ENCODE measurements around the gene KCNA3.

The KCNA3 gene

DNA sequence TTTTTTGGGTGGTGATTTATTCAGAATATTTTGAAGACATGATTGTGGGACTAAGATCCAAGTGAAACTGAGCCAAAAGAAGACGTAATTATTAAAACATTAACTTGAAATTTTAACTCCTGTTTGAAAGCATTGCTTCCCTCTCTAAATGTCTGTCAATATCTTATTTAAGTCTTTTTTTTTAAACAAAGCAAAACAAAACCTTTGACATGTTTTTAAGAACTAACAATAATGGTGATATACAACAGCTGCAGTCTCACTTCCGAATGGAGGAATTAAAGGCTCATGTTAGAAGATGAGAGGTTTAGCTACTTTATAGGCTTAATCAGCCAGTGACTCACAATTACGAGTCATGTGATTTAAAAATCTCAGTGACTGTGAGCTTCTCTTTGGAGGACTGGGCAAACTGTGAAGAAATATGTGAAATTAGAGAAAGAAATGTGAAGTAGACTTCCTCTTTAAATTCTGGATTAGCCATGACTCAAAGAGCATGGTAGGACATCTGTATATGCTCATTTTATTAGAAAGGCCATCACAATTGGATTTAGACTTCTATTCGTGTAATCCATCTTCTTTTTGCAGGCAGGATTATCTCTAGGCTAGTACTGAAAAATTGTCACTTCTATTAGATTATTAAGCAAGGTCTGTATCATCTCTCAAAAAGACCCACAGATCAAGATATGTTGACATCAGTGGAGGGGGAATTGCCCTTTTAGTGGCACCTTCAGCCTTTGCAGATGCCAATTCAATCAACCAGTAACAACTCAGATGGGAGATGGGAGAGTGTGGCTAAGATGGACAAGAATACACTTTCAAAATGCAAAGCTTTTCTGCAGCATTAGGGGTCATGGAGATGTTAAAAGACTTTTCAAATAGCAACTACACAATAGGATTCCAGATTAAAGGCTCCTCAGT is 28.7 kb downstream of the KCNA3 start:
- DNase-seq (ENCODE audit: low read depth), result no peak
- no peak overlapping the region for H3K4me3 ChIP-seq (ENCODE audit: low read depth, low read length)
- no peak for TF ChIP-seq CTCF (IDR thresholded peaks at IDR 0.05; ENCODE audit: control insufficient read depth, extremely low read depth, insufficient read depth)

- no peak overlapping the region for H3K4me3 ChIP-seq (ENCODE audit: low read depth, low read length)
- no peak for DNase-seq (ENCODE audit: low read depth)
- no peak for TF ChIP-seq CTCF (IDR thresholded peaks at IDR 0.05; ENCODE audit: control insufficient read depth, extremely low read depth, insufficient read depth)
Observed at GRCh38 chr1:110645211-110645610, 29.5 kb downstream of the KCNA3 start.

- no peak overlapping the region for H3K4me3 ChIP-seq (ENCODE audit: low read depth, low read length)
- DNase-seq (ENCODE audit: low read depth), result no peak
- TF ChIP-seq CTCF (IDR thresholded peaks at IDR 0.05; ENCODE audit: control insufficient read depth, extremely low read depth, insufficient read depth), result no peak
Observed at GRCh38 chr1:110643879-110644472, 30.8 kb downstream of the KCNA3 start.

DNA sequence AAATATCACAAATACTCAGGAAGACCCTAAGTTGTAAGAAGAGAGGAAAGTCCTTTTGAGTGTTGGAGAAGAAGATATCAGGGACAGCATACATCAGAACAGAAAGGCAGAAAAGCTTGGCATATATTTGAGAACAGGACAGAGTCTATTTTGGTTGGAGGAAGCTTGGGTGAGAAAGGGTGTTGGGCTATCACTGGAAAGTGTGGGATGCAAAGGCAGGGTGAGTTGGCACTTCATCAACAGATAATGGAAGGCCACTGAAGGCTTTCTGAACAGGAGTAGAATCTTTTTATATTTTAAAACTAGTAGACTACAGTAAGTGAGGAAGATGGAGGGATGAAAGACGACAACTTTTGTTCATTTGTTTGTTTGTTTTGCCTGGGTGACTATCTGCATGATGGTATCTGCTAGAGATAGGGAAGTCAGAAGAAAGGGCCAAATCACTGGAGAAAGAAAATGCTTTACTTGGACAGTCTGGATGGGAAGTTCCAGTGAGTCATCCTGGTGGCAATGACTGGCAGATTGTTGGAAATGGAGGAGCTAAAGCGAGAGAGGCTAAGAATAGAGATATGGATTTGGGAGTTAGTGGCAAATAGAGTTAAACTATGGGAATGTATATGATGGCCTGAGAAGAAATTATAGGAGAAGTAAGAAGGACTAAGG is 34.9 kb downstream of the KCNA3 start:
- TF ChIP-seq CTCF (IDR thresholded peaks at IDR 0.05; ENCODE audit: control insufficient read depth, extremely low read depth, insufficient read depth), result no peak
- H3K4me3 ChIP-seq (ENCODE audit: low read depth, low read length), result no peak overlapping the region
- no peak for DNase-seq (ENCODE audit: low read depth)

- DNase-seq (ENCODE audit: low read depth), result no peak
- no peak for TF ChIP-seq CTCF (IDR thresholded peaks at IDR 0.05; ENCODE audit: control insufficient read depth, extremely low read depth, insufficient read depth)
- H3K4me3 ChIP-seq (ENCODE audit: low read depth, low read length), result no peak overlapping the region
Observed at GRCh38 chr1:110638556-110638955, 36.2 kb downstream of the KCNA3 start.

DNA sequence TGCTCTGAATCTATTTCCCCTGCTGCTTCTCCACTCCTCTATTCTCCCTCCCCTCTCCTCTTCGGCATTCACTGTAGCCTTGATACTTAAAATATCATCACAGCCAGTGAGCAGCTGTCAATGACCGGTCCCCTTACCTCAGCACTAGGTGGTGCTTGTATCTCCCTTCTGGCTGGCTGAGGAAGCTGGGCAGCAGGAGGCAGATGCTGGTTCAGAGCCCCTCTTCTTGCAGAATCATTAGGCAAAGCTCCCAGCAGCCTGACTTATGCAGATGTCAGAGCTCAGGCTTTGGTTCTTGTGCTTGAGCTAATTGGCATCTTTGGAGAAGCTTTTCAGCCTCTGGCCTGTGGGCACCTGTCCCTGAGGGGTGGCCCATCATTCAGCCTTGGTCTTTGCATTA is 36.7 kb downstream of the KCNA3 start:
- TF ChIP-seq CTCF (IDR thresholded peaks at IDR 0.05; ENCODE audit: control insufficient read depth, extremely low read depth, insufficient read depth), result 0 out of 2 replicates have a peak, but pooled peaks have one; percentile 7
- no peak for DNase-seq (ENCODE audit: low read depth)
- no peak overlapping the region for H3K4me3 ChIP-seq (ENCODE audit: low read depth, low read length)
